NAMALWA (cell line): ENCODE data around the gene ARL13B.
"Not testable (repeated sequence)": the region's sequence is repeated elsewhere in the genome, so short reads cannot be mapped to it uniquely, and the experiment has no call there.

Experiments
- DNase-seq: peaks from one replicate; pipeline ENCODE4 v3.0.0-alpha.2; 2015; ENCODE audit warnings: low spot score

The ARL13B gene

DNA sequence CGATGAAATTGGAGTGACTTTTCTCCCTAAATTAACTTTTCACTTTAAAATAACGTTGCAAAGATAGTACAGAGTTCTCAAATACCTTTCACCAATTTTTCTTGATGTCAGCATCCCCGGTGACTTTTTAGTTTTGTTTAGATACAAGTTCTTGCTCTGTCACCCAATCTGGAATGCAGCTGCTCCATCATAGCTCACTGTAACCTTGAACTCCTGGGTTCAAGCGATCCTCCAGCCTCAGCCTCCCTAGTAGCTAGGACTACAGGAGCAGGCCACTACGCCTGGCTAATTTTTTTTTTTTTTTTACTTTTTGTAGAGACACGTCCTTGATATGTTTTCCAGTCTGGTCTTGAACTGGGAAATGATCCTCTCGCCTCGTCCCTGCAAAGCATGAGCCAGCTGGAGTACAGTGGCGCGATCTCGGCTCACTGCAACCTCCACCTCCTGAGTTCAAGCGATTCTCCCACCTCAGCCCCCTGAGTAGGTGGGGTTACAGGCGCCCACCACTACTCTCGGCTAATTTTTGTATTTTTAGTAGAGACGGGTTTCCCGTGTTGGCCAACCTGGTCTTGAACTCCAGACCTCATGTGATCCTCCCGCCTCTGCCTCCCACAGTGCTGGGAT lies 83.7 kb downstream of the ARL13B start:
- no peak for DNase-seq

DNA sequence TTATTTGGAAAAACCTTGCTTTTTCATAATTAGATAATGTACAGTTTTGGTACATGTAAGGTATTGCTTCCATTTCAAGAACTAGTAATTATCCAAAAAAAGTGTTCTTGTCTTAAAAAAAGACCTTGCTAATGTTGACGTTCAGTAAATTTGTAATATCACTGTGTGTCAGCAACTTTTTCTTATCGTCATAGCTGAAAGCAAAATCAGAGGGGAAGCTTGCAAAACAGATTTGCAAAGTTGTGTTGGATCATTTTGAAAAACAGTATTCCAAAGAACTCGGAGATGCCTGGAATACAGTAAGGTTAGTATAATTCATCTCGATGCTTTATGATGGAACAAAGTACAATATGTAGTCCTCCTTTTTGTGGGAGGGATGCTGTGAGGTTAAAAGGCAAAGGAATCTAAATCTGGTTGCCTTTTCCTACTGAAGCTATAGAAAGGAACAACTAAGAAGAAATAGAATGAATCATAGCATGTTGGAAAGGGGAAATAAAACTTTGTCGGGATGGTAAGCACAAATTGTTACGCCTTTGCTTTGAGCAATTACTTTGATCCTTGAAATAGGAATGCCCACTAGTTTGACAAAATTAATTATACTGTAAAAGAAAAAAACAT lies 84.4 kb downstream of the ARL13B start:
- no peak for DNase-seq

DNA sequence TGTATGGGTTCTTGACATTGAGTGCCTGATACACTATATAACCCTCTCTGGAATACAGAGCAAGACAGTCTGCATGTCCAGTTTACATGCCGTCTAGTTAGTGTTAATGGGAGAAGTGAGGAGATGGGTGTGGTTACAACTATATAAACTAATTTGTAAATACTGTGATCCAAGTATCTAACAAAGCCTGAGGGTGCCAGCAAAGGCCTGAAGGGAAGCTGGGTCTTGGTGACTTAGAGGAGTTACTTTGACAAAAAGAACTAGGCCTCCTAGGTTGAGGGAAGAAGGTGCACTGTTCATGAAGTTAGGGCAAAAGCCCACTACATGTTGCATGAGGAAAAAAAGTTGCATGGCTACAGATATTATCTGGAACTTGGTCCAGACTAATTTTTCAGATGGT lies 85.2 kb downstream of the ARL13B start:
- DNase-seq, result no peak

DNA sequence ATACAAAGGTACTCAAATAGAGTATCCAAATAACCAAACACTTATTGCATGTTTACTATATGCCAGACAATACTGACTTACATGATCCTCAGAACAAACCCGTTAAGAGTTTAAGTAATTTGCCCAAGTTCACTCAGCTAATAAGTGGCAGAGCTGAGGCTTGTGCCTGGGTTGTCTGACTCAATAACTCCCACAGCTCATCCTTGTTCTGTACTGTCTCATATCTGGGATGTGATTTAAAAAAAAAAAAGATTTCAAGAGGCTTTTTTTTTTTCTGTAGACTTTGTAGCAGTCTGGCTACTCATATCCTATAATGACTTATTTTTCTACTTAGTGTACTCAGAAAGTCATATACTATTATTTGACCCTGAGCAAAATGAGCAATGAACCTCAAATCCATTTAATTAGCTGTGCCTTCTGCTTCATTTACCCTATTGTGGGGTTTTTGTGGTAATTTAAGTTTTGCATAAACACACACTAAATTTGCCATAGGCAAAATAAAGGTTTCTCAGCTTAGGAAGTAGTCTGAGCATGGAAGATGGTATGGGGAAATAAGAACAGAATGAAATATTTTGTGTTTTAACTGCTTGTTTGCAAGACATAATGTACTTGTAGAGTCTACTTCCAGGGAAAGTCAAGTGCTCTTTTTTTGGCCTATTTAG lies 86.0 kb downstream of the ARL13B start:
- DNase-seq, result no peak

DNA sequence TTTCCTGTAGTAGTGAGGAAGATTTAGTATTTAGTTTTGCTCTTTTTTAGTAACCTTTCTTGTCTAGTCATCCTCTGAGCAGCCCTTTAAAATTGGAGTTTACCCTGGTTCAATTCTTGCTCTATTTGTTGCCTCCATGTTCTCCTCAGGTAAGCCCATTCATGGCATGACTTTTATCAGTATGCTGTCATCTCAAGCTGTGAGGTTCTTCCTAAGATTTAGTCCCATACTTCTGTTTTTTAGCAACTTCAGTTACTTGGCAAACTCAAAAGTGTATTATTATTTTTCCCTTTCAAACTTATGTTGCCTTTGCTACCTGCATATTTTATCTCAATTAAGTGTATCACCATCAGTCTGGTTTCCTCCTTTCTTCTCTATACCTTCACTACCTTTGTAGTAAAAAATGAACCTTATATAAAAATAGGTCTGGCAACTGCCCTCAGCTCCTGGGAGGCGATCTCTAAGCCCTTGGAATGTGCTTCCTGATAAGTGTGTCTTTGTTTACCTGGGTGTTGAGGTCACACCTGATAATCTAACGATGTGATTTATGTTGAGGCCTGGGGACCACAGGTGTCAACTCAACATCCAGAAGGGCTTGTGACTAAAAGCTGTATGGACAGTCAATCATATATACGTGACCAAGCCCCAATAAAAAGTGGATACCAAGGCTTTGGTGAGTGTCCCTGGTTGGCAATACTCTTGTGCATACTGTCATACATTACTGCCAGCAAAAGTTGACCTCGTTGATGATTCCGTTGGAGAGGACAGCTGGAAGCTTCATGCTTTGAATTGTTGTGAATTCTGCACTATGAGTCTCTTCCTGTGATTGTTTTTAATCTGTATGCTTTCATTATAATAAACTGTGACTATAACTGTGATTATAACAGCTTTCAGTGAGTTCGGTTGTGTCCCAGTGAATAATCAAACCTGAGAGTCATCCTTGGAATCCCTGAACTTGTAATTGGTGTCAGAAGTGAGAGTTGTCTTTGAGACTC lies 86.8 kb downstream of the ARL13B start:
- DNase-seq, result no peak

DNA sequence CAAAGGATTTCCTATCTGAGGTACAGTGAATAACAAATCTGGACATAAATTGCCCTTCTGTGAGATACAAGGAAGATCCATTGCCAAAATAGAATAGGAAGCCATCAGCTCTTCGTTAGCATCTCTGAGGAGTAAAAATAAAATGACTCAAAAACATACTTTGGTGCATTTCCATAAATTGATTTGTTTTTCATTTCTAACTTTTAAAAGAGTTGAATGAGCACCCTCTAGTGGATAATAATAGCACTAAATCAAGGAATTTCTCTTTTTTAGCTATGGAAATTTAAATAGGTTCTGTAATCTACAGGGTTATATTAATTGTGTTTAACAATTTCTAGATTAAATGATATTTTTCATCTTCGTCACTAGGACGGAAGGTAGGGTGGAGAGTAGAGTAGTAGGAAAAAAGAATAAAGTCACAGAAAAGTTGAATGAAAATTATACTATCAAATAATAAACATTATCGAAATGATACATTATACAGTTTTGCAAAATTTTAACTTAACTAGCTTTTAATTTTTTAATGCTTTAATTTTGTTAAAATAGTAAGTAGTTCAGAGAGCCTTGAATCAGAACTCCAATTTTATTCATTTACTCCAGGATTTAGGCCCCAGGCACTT lies 89.3 kb downstream of the ARL13B start:
- DNase-seq, result peak; percentile 42

DNA sequence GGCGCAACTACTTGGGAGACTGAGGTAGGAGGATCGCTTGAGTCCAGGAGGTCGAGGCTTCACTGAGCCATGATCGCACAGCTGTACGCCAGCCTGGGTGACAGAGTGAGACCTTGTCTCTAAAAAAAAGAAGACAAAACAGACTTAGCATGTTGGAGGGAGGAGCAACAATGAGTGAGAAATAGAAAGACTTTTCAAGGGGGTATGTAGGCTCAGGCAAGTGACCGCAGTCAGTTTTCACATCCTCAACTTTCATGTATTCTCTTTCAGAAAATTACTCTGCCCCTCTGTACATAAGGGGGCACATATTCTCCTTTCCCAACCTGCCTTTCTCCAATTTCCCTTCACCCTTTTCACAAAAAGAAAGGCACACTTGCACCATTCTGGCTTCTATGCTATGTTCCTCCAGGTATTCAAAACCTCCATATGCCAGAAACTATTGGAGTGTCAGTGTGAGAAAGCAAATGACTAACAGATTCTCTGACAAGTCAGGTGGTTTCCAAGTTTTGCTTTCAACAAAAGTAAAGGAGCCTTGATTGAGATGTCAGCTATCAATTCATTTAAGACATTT lies 90.5 kb downstream of the ARL13B start:
- no peak for DNase-seq

DNA sequence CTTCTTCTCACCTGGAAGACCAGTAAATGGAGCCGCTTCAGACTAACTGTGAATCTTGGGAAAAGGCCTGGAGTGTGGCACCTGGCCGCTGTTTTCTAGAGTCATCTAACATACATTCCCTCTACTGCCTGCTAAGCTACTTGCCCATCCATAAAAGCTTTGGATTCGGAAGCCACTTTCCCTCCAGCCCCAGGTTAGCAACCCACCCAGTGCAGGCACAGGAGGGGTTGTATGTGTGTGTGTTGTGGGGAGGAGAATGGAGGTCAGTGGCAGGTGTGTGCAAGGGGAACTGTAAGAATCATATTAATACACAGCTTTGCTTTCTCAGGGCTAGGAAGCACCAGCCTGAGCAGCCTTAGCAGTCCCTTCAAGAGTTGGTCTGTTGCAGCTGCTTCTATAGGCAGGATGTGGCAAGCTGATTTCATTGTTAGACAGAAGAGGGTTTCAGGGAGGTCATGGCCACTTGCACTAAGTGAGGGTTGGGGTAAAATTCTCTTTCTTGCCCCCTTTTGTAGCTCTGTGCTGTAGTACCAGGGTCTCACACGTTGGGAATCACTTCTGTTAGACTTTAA lies 91.8 kb downstream of the ARL13B start:
- no peak for DNase-seq

DNA sequence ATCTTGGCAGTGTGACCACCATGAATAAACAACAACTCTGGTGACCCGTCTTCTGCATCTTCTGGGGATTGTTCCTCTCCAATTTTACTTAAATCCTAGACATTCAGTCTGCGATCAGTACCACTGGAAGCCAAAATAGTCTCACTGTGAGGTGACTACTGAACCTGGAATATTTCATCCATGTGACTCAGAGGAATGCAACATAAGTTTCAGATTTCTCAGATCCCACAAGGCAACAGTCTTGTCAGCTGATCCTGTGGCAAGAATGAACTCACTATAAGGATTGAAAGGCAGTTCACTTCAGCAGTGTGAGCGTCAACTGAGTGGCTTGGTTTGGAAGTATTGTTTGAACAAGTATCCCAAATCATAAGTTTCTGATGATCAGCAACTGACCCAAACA lies 96.1 kb downstream of the ARL13B start:
- DNase-seq, result no peak

DNA sequence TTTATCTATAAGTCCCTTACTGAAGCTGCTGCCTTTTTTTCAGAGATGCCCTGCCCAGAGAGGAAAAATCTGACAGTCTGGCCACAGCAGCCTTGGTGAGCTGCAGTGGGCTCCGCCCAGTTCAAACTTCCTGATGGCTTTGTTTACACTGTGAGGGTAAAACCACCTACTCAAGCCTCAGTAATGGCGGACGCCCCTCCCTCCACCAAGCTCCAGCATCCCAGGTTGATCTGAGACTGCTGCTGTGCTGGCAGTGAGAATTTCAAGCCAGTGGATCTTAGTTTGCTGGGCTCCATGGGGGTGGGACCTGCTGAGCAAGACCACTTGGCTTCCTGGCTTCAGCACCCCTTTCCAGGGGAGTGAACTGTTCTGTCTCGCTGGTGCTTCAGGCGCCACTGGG lies 100.6 kb downstream of the ARL13B start:
- not testable (repeated sequence) for DNase-seq

DNA sequence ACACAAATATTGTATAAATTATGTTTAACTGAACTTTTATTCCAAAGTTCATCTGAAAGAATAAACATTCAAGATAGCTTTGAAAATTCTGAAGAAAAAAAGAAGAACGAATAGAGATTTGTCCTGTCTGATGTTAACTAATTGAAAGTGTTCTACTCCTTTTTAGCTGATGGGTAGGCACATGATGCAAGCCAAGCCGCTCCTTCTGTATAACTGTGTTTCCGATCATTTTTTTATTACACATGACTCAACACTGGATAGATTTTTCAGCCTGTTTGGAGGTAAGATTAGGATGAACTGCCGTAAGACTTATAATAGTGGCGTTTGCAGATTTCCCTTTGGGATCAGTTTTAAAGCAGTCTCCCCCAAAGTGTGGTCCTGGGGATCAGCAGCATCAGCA lies 101.9 kb downstream of the ARL13B start:
- no peak for DNase-seq

DNA sequence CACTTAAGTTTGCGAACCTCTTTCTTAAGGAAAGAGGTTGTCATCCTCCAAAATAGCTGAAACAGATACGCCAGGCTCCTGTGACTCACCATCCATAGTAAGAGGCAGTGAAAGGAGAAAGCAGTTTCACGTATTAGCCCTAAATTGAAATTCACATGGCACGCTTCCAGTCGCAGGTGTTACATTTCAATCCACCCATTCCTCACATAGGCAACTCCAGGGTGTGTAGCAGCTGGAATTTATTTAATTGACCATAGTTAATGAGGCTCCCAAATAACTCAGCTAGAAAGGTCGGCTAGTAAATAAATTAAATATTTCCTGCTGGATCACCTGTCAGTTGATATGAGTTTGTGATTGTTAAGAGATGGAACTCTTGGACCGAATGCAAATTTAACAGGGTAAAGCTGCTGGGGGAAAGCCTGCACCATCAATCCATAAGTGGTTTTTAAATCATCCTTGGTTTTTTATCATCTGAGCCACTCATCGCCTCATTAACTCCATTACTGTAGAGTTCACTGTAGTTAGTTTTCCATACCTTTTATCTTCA lies 102.5 kb downstream of the ARL13B start:
- DNase-seq, result no peak

DNA sequence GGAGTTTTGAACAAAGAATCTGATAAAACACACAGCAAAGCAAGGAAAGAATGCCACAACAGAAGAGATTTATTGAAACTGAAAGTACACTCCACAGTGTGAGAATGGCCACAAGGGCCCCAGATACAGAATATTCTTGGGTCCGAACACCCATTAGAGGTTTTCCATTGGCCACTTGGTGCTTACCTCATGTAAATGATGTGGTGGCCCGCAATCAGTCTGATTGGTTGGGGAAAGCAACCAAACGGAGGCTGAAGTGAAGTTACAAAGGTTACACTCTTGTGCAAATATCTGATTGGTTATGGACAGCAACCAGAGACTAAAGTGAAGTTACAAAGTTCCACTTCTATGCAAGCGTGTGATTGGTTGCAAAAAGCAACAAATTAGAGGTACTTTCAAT lies 103.3 kb downstream of the ARL13B start:
- no peak for DNase-seq

DNA sequence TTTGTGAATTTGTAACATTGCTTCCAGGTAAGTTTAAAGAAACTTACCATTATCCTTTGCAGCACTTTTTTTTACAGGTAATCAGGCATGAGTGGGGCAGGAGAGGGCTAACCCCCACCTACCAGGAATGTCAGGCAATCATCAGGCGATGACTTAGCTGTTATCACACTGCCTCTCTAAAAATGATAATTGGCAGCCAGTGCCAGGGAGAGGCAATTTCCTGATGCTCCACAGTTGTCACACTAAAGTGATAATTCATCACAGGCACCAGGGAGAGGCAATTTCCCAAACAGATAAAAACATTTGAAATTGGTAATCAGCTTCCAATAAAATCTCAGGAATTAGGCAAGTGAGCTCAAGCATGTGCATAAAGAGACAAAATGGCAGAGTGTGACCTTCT lies 109.2 kb downstream of the ARL13B start:
- no peak for DNase-seq

DNA sequence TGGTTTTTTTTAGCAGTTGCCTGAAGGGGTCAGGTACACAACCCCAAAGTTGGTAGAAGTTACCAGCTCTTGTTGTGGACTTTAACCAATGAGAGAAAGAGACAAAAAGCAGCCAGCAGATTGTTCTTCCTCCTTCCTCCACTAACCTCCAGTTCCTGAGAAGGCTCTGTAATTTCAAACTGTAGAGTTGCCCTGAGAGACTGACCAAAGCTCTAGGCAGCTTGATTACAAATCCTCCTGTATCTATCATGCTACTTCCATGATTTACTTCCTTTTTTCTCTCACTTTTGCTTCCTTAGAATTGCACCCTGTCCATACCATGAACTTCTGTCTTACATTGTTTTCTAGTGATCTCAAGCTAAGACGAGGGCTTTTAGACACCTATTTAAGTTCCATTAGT lies 112.1 kb downstream of the ARL13B start:
- DNase-seq, result no peak

DNA sequence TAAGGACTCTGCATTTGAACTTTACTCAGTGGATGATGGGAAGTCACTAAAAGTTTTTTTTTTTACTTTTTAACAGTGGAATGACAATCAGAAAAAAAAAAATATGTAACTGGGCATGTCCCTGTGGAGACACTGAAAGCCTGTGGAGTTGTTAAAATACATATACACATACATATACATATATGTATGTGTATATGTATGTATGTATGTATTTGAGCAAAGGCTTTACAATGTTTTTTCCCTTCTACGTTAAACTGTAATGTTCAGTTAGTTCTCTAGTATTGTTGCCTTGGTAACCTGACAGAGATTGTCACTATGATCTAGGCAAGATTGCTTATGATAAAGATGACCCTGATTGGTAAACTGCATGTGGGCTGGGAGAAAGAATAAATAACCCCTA lies 113.2 kb downstream of the ARL13B start:
- no peak for DNase-seq

DNA sequence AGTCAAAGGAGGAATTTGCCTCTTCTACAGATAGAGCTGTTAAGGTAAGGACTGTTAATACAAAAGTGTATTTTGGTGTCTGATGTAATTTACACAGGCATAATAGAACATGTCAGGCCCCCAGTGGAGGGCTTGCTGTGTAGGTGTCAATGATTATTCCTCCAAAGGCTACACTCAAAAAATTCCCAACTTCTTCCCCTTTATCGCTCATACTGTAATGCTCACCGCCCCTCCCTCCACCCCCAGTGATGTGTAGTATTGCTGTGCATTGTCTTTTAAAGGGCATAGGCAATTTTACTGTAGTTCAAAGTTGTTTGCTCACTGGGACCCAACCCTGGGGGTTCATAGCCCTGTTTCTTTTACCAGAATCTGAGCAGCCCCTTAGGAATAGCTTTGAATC lies 115.2 kb downstream of the ARL13B start:
- no peak for DNase-seq

DNA sequence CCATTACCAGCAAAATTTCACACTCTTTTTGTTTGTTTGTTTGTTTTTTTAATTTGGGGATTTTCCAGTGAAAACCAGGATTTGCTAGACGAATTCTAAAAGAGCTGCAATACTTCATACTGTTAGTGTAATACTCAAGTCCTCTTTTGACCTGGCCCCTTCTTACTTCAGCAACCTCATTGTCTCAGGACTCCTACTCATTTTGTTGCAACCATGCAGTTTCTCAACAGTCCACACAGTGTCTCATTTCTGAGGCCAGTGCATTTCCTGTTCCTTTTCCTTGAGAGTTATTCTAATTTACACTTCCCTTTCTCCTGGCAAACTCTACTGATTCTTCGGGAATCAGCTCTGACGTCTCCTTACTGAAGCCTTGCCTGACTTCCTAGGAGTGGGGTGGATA lies 118.5 kb downstream of the ARL13B start:
- DNase-seq, result no peak

DNA sequence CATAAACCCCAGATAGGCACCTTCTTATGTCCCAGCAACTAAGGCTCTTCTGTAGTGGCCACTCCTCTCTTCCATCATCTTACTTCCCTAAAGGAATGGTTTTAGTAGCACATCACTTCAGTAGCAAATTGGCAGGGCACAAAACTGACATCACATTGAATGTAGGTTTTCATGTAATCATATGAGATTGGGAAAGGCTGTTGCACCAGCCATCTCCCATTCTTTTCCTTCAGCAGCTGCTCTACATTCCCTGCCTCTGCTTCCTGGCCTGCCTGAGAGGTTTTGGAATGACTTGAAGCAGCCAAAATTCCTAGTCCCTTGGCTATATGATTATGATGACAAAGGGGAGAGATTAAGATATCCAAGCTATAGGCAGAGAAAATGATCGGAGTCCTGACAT lies 119.4 kb downstream of the ARL13B start:
- no peak for DNase-seq

DNA sequence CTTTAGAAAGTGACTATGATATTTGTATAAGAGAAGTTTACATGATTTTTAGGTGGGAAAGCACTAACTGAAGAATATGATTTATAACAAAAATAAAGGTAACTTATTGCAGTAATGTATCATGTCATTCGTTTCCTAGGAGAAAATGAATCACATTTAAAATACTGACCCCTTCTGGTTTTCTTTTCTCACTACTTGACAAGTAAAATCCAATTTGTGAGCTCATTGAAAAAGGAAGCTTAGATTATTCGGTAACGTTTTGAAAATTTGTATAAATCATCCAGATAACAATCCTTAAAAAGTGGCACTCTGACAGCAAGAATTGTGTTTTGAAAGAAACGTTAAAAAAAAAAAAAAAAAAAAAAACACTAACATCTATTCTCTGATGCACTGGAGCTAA lies 121.9 kb downstream of the ARL13B start:
- DNase-seq, result peak; percentile 22
